Liver (tissue), 9 donors: ENCODE results near the gene PAGE2B. TPM values are rescaled to one million over a fixed set of nuclear protein-coding genes. Genes with fewer than 3 reads are reported as not detected.

Source experiments
- DNase-seq: peaks from one replicate; pipeline ENCODE4 v3.0.0-alpha.2; 2017; ENCODE audit warnings: low spot score
- H3K27ac ChIP-seq, 2 donors: one replicate each; pipeline ENCODE4 v1.7.0; 2013; ENCODE audit warnings: inconsistent platforms in 2 of 2, low read length in 2 of 2, control low read depth in 1 of 2, low read depth in 1 of 2, mild to moderate bottlenecking in 1 of 2
- H3K27me3 ChIP-seq, 4 donors: one replicate each; pipeline versions ENCODE4 v1.6.1 to v1.7.0; 2013; ENCODE audit warnings: low read length in 3 of 4, inconsistent platforms in 1 of 4, mild to moderate bottlenecking in 1 of 4, moderate library complexity in 1 of 4; ENCODE audit not compliant: control insufficient read depth in 4 of 4, insufficient read depth in 4 of 4
- H3K36me3 ChIP-seq, 4 donors: one replicate each; pipeline versions ENCODE4 v1.6.1 to v1.7.0; 2013; ENCODE audit warnings: low read length in 3 of 4, mild to moderate bottlenecking in 3 of 4, low read depth in 1 of 4, moderate library complexity in 1 of 4; ENCODE audit not compliant: control insufficient read depth in 4 of 4, insufficient read depth in 3 of 4
- H3K4me1 ChIP-seq, 4 donors: one replicate each; pipeline versions ENCODE4 v1.6.1 to v1.7.0; 2013; ENCODE audit warnings: low read length in 3 of 4, mild to moderate bottlenecking in 3 of 4, moderate library complexity in 1 of 4; ENCODE audit not compliant: control insufficient read depth in 4 of 4, insufficient read depth in 4 of 4
- H3K4me3 ChIP-seq, 3 donors: one replicate each; pipeline versions ENCODE4 v1.6.1 to v1.7.0; 2013; ENCODE audit warnings: low read length in 3 of 3, control low read depth in 1 of 3, low read depth in 1 of 3, mild to moderate bottlenecking in 1 of 3
- H3K9ac ChIP-seq, 2 donors: one replicate each; pipeline ENCODE4 v1.7.0; 2013; ENCODE audit warnings: low read length in 2 of 2, mild to moderate bottlenecking in 2 of 2, moderate library complexity in 2 of 2, control low read depth in 1 of 2, low read depth in 1 of 2
- H3K9me3 ChIP-seq, 4 donors: one replicate each; pipeline versions ENCODE4 v1.6.1 to v1.7.0; 2013; ENCODE audit warnings: low read length in 3 of 4; ENCODE audit not compliant: control insufficient read depth in 4 of 4
- ATF3 ChIP-seq: IDR thresholded peaks from 2 replicates; pipeline ENCODE4 v1.6.1; 2016; ENCODE audit warnings: antibody characterized with exemption
- EGR1 ChIP-seq, 2 donors: IDR thresholded peaks; 2 replicates each; pipeline ENCODE4 v1.6.1; 2016 to 2018; ENCODE audit warnings: antibody characterized with exemption in 2 of 2, low read depth in 2 of 2
- FOXA1 ChIP-seq: IDR thresholded peaks from 2 replicates; pipeline ENCODE4 v1.6.1; 2016; ENCODE audit warnings: antibody characterized with exemption
- FOXA2 ChIP-seq: IDR thresholded peaks from 2 replicates; pipeline ENCODE4 v1.6.1; 2016; ENCODE audit warnings: antibody characterized with exemption
- GABPA ChIP-seq, 2 donors: IDR thresholded peaks in 1 of 2; conservative IDR thresholded peaks in 1 of 2; 2 replicates each; pipeline ENCODE4 v1.6.1; 2016; ENCODE audit warnings: antibody characterized with exemption in 2 of 2, mild to moderate bottlenecking in 1 of 2, moderate library complexity in 1 of 2
- HNF4A ChIP-seq, 2 donors: conservative IDR thresholded peaks; 2 replicates each; pipeline ENCODE4 v1.6.1; 2016; ENCODE audit warnings: antibody characterized with exemption in 2 of 2, mild to moderate bottlenecking in 2 of 2
- HNF4G ChIP-seq: IDR thresholded peaks from 2 replicates; pipeline ENCODE4 v1.6.1; 2016; ENCODE audit warnings: antibody characterized with exemption
- JUND ChIP-seq, 2 donors: IDR thresholded peaks; 2 replicates each; pipeline ENCODE4 v1.6.1; 2016; ENCODE audit warnings: antibody characterized with exemption in 2 of 2
- NR2F2 ChIP-seq: IDR thresholded peaks from 2 replicates; pipeline ENCODE4 v1.6.1; 2016; ENCODE audit warnings: antibody characterized with exemption
- RAD21 ChIP-seq, 2 donors: IDR thresholded peaks; 2 replicates each; pipeline ENCODE4 v1.6.1; 2016; ENCODE audit warnings: antibody characterized with exemption in 2 of 2, mild to moderate bottlenecking in 2 of 2
- RXRA ChIP-seq, 2 donors: IDR thresholded peaks; 2 replicates each; pipeline ENCODE4 v1.6.1; 2017 to 2018; ENCODE audit warnings: antibody characterized with exemption in 2 of 2, mild to moderate bottlenecking in 1 of 2
- SP1 ChIP-seq: IDR thresholded peaks from 2 replicates; pipeline ENCODE4 v1.6.1; 2018; ENCODE audit warnings: antibody characterized with exemption, mild to moderate bottlenecking
- TAF1 ChIP-seq: conservative IDR thresholded peaks from 2 replicates; pipeline ENCODE4 v1.6.1; 2016; ENCODE audit warnings: antibody characterized with exemption, mild to moderate bottlenecking
- YY1 ChIP-seq: IDR thresholded peaks from 2 replicates; pipeline ENCODE4 v1.6.1; 2016; ENCODE audit warnings: antibody characterized with exemption, mild to moderate bottlenecking
- WGBS: extraction: QIAGEN DNeasy Blood & Tissue Kit; methylation state at CpG from one replicate; pipeline ENCODE4 v1.1.7; 2013; 5-methylcytosine and 5-hydroxymethylcytosine counted together
- polyA plus RNA-seq, 2 donors: library from polyadenylated mRNA; stranded (reverse) in 1 of 2; unstranded in 1 of 2; fragments of 200-250 nt in 1 of 2; fragments of >200 nt in 1 of 2; fragmentation: Nextera tagmentation in 1 of 2; extraction: Ambion mirVana in 1 of 2; gene quantifications; one replicate each; pipeline versions ENCODE4 v1.2.1 to v1.2.3, GENCODE V29; 2013 to 2015
- total RNA-seq, 2 donors: library from RNA; depleted of rRNA; stranded (reverse); fragments of >200 nt; gene quantifications; one replicate each; pipeline ENCODE4 v1.2.3, GENCODE V29; 2014
- TF ChIP-seq, protein P1 (sequence below): IDR thresholded peaks from 2 replicates; pipeline ENCODE4 v1.6.1; 2016; ENCODE audit warnings: antibody characterized with exemption
- donor health status: healthy.
- donor health status: healthy.
- donor health status: healthy.
- donor health status: healthy.
- donor health status: healthy.

Gene PAGE2B
- total and polyA plus RNA-seq, 4 donors = 0.28 TPM; not detected in 3

- H3K4me3 ChIP-seq = no peak overlapping the region
- H3K4me1 ChIP-seq = no peaks in the 10 kb centered on the region
- 46% methylated on average over 2 of the region's 2 CpGs for WGBS
- no peak for DNase-seq
- H3K9ac ChIP-seq = no peak overlapping the region
- H3K27me3 ChIP-seq = peaks cover 0 to 11% (median 0%) of the 10 kb centered on the region in 4 donors
- TF ChIP-seq YY1 = no peak
- no peak for TF ChIP-seq RAD21 (IDR thresholded peaks at IDR 0.05)
- TF ChIP-seq RXRA (IDR thresholded peaks at IDR 0.05) = no peak
- TF ChIP-seq FOXA1 = no peak
- TF ChIP-seq JUND (IDR thresholded peaks at IDR 0.05) = no peak
- no peak for TF ChIP-seq ATF3
- no peak for TF ChIP-seq SP1
- no peak for TF ChIP-seq NR2F2
- no peak for TF ChIP-seq FOXA2
- TF ChIP-seq EGR1 (IDR thresholded peaks at IDR 0.05; ENCODE audit: low read depth in 2 of 2) = no peak
- TF ChIP-seq HNF4A (conservative IDR thresholded peaks at IDR 0.05) = no peak
- TF ChIP-seq GABPA (IDR thresholded peaks at IDR 0.05 in 1 of 2, conservative IDR thresholded peaks at IDR 0.05 in 1 of 2) = no peak
- TF ChIP-seq HNF4G = no peak
- TF ChIP-seq, protein P1, sequence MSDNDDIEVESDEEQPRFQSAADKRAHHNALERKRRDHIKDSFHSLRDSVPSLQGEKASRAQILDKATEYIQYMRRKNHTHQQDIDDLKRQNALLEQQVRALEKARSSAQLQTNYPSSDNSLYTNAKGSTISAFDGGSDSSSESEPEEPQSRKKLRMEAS = no peak
- no peak for TF ChIP-seq TAF1
- H3K36me3 ChIP-seq = no peaks in the 10 kb centered on the region
- H3K9me3 ChIP-seq = no peaks in the 10 kb centered on the region
- H3K27ac ChIP-seq = no peak overlapping the region
These were observed 52.9 kb downstream of the PAGE2B start for GRCh38 chrX:55127692-55128091.

Other genes with a start within 250 kb of the PAGE2B start
- 1 to 10 TPM in 1 of 2 donors, under 1 TPM in 1; 0.75 to 5.3 TPM for gene TRO, start 154.2 kb upstream of the PAGE2B start, total RNA-seq
- gene TRO, start 154.2 kb upstream of the PAGE2B start, polyA plus RNA-seq = 1 to 10 TPM in 1 of 2 donors, under 1 TPM in 1; 0.35 to 1.8 TPM
- 10 to 100 TPM in 1 of 2 donors, 1 to 10 TPM in 1; 2.9 to 19.2 TPM for gene PFKFB1, start 80.8 kb upstream of the PAGE2B start, total RNA-seq
- gene PFKFB1, start 80.8 kb upstream of the PAGE2B start, polyA plus RNA-seq = 10 to 100 TPM in 1 of 2 donors, 1 to 10 TPM in 1; 4.4 to 10.2 TPM
- 1 to 10 TPM; 5.0 to 6.5 TPM for gene APEX2, start 74.7 kb upstream of the PAGE2B start, total RNA-seq
- gene APEX2, start 74.7 kb upstream of the PAGE2B start, polyA plus RNA-seq = 1 to 10 TPM; 6.9 to 8.6 TPM
- 1,000 to 10,000 TPM in 1 of 2 donors, not detected in 1; 1,807 TPM for gene ALAS2, start 44.1 kb upstream of the PAGE2B start, total RNA-seq
- under 1 TPM in 1 of 2 donors, not detected in 1; 0.21 TPM for gene ALAS2, start 44.1 kb upstream of the PAGE2B start, polyA plus RNA-seq
- not detected for gene PAGE2, start 14.0 kb downstream of the PAGE2B start, total RNA-seq
- gene PAGE2, start 14.0 kb downstream of the PAGE2B start, polyA plus RNA-seq = not detected
- not detected for gene PAGE5, start 145.3 kb downstream of the PAGE2B start, total RNA-seq
- gene PAGE5, start 145.3 kb downstream of the PAGE2B start, polyA plus RNA-seq = under 1 TPM; 0.24 to 0.65 TPM
- gene PAGE3, start 189.9 kb downstream of the PAGE2B start, total RNA-seq = not detected
- not detected for gene PAGE3, start 189.9 kb downstream of the PAGE2B start, polyA plus RNA-seq